GM21723 (cell line): ENCODE measurements around the gene MAD1L1.
"Not testable (repeated sequence)": the region's sequence is repeated elsewhere in the genome, so short reads cannot be mapped to it uniquely, and the experiment has no call there.

Experiments
- ATAC-seq: cut with Tn5 transposase; IDR thresholded peaks from one replicate; pipeline ENCODE4 v1.9.1; 2021; ENCODE audit warnings: mild to moderate bottlenecking, moderate library complexity; ENCODE audit not compliant: unreplicated experiment

MAD1L1 gene

DNA sequence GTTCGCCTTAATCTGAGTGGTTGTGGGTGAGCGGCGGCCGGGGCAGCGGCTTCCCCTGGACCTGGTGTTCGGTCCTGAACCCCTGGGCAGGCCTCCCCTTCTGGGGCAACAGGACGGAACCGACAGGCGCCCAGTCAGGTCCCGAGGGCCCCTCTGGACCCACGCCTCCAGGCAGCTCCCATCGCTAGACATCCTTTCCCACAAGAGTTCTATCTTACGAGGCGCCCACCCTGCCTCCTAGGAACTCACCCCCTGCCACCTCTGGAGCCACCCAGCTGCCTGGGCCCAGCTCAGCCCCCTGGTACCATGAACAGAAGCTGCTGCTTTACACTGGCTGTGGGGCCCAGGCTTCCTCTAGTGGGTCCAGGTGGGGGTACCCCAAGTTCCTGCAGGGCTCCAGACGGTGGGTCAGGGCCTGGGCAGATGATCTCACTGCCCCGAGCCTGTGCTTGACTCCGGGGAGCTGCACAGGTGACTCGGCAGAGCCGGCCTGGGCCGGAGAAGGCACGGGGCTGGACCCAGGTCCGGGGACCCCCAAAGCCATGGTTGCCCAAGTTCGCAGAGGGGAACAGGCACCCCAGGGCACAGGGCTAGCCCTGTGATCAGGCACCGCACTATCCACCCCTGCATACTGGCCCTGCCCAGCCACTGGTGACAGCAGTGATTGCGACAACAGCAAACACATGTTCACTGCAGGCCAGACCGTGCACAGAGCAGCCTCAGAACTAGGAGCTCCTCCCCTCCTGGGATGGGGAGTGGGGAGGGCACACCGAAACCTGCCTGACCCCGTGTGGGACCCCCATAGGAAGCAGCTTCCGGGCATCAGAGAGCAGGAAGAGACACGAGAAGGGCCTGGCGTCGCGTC lies 382.4 kb downstream of the MAD1L1 start:
- ATAC-seq: no peak

DNA sequence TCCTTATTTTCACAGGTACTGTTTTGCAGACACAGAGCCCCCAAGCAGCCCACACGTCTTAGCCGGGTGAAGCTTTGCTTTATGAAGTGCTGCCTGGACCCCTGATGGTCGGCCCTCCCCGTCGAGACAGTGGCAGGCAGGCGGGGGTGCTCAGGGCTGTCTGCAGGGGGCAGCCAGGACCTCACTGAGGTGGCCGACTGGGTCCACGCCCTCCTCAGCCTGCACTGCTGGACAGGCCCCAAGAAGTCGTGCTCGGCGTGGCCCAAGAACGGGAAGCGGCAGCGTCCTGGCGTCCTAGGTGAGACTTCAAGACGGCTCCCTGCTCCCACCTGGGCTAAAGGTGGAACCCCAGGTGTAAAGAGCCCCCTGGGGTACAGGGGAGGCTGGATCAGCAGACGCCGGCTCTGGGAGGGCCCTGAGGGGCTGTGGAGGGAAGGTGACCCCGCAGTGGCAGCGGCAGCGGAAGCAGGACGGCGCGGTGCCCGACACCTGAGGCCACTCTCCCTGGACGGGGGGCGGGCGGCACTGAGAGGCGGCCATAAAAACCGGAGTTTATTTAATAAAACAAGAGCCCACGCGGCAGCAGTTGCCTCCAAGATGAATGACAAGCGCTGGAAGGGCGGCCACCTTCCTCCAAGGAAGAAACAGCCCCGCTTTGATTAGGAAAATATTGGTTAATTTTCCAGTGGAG lies 383.2 kb downstream of the MAD1L1 start:
- ATAC-seq: no peak

DNA sequence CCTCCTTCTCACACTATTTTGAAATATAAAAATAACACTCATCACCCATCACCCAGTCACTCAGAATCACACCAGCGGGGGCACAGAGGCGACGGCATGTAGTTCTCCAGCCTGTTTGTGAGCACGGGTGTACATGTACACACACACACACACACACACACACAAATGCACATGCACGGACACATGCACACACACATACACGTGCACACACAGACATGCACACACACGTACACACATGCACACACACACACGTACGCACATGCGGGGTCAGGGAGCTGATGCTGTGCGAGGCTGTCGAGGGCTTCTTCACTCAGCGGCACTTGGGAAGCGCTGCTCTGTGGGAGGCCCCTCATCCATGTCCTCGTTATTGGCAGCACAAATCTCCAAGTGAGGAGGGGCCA lies 383.8 kb downstream of the MAD1L1 start:
- ATAC-seq: no peak

DNA sequence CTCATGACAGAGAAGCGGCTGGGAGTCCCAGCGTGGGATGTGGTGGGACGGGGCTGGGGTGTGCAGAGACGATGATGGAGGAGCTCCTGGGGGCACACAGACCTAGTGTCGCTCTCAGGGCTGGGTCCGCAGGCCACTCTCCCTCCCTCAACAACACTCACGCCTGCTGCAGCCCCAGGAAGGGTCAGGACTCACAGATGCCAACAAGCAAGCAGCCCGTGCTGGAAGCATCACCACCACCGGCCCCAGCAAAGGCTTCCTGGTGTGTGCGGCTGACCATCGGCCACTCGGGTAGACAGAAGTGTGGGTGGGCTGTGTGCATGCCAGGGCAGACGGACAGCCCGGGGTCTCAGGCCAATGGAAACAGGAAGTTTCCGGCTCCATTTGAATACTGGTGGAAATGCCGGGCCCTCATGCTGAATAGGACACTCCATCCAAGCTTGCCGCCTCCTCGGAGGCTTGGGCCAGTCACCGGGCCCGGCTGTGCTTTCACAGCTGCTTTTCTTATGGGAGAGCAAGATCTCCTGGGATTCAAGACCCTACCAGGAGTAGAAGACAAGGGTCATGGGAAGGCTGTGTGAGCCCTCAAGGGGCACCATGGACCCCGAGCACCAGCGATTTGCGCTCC lies 384.6 kb downstream of the MAD1L1 start:
- ATAC-seq: no peak

- no peak for ATAC-seq
Observed at GRCh38 chr7:1847260-1848001, 385.3 kb downstream of the MAD1L1 start.

- no peak for ATAC-seq
Observed at GRCh38 chr7:1846331-1847065, 386.2 kb downstream of the MAD1L1 start.

DNA sequence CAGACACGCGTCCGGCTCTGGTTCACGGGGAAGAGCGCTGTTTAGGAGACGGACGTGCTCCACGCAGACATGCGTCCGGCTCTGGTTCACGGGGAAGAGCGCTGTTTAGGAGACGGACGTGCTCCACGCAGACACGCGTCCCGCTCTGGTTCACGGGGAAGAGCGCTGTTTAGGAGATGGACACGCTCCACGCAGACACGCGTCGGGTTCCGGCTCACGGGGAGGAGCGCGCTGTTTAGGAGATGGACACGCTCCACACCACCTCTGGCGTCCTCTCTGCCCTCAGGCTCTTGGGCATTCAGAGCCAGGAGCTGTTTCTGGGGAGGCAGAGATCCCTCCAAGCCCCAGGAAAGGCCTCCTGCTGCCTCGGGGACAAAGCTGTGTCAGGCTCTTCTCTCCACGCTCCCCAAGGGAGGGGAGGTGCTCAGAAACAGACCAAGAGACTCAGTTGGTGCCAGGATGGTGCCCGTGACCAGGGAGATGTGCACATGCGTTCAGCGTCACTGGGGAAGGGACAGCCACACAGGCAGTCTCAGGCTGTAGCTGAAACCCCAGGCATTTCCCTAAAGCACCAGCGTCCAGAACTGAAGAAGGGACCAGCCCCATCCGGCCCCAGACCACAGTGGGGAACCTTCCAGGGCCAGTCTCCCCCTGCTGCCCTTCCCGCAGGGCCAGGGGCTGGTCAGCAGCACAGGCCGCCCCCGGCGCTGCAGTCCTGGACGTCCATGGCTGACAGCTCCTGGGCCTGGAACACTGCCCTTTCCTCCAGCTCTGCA lies 387.0 kb downstream of the MAD1L1 start:
- no peak for ATAC-seq

- no peak for ATAC-seq
Observed at GRCh38 chr7:1844951-1845390, 387.8 kb downstream of the MAD1L1 start.

GRCh38 chr7:1844336-1844950 lies 388.3 kb downstream of the MAD1L1 start:
- no peak for ATAC-seq

DNA sequence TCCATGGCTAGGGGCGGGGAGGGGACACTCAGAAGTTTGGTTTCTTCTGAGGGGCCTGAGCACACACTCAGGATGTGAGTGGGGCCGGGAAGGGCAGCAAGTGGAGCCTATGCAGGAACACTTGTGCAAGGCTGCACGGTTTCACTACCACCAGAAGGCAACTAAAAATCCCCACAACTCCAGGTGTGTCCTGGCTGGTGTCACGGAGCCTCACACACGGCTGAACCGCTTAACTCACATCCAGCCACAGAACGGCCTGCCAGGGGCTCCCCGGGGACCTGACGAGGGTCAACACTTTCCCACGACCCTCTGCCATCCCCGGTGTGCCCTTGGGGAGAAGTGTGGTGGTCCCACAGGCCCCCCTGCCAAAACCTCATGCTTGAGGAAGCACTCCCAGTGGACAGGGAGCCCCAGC lies 388.8 kb downstream of the MAD1L1 start:
- no peak for ATAC-seq

- no peak for ATAC-seq
Observed at GRCh38 chr7:1843271-1843861, 389.4 kb downstream of the MAD1L1 start.

DNA sequence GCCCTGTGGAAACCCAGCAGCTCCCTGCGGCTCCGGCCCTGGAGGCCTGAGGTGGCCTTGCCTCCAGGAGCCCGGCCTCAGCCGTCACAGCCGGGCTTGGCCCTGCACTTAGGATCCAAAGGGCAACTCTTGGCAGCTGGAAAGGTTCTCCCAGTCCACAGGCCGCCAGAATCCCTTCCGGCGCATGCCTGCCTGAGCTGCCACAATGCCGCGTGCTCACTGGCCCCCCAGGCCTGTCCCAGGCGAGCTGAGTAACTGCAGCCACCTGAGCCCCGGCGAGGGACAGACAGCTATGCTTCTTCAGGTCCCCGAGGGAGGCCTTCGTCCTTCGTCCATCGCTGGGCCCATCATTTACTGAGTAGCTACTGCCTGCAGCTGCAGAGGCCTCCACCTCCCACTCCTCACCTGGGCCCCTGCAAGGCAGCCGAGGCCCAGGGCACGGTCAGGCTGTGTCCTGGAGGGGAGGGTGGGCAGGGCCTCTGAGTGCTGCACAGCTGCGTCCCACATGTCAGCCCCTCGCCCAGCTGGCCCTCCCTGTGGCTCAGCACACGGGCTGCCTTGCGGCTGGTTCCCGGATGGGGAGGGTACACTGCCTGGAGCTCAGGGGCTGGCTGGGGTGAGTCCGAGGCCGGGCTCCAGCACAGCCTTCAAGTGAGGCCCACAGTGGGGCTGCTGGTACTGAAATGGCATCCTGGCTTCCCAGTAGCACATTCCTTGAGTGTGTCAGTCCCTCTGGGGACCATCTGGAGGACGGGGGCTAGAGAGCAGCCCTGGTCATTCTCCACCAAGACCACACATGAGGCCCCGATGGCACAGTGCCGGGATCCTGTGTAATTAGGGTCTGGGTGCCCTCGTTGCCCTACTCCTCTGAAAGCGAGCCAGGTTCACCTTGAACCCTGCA lies 390.2 kb downstream of the MAD1L1 start:
- ATAC-seq: no peak

DNA sequence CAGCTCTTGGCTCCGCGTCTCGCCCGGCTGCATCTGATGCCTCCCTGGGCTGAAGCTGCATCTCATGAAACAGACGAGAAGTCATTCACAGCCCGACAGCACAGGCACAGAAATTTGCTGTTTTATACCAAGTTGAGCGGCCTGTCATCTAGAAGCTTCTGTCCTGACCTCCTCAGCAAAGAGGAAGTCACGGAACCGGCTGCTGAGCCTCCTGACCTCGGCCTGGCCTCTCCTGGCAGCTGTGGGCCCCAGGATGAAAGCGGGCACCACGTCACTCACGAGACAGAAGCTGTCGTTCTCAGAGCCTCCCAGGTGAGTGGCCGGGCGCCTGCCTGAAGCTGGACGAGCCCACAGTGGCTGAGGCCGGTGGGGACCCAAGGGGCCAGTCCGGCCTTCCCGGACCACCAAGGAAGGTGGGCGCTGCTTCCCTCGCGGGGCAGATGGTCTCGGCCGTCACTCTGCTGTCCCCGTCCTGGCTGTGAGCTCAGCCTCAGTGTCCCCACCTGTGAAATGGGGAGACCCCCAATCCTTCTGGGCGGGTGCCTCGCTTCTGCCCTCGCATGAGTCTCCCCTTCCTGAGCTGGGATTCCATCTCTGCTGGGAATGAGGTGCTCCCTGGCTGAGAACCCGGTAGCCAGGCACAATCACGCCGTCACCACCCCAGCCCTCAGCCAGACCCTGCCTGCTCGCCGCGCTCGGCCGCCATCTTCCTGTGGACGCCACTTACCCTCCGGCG lies 391.3 kb downstream of the MAD1L1 start:
- ATAC-seq: not testable (repeated sequence)

- ATAC-seq: not testable (repeated sequence)
Observed at GRCh38 chr7:1840744-1841143, 392.0 kb downstream of the MAD1L1 start.

- no peak for ATAC-seq
Observed at GRCh38 chr7:1839701-1840100, 393.0 kb downstream of the MAD1L1 start.

DNA sequence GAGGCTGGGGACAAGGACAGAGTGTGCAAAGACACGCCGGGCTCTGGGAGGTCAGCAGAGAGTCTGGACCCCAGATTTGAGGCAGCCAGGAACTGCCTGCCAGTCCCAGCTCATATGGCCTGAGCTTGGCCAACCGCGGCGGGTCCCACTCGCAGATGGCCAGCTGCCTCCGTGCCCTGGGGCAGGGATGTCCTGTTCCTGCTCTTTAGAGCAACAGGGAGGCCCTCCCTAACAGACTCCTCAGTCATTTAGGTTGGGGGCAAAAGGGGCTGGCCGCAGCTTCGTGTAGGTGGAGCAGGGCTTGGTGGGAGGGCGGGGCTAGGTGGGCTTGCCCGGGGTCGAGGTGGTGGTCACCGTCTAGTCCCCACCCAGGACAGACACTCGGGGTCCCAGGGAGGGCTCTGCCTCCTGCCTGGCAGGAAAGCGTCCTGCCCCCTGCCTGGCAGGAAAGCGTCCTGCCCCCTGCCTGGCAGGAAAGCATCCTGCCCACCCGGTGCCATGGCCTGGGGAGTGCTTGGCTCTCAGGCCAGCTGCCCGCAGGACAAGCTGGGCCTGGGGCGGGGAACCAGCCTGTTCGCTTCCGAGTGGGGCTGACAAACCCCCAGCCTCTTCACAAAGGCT lies 393.7 kb downstream of the MAD1L1 start:
- not testable (repeated sequence) for ATAC-seq

DNA sequence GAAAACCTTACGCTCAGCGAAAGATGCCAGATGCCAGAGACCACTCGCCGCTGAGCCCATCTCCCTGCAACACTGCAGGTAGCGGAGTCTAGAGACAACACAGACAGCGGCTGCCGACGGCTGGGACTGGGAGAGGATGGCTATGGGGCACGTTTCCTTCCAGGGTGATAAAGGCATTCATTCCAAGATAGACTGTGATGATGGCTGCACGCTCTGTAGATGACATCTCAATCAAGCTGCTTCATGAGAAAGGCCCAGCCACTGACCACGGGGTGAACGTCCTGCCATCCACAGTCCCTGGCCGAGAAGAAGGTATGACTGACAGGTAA lies 394.2 kb downstream of the MAD1L1 start:
- not testable (repeated sequence) for ATAC-seq
